HUES6 (cell line): Measurements from ENCODE around the gene KANK2.
A peak's percentile ranks its signal among the peaks of the same experiment; 100 is the strongest.
"Not testable (repeated sequence)": the region's sequence is repeated elsewhere in the genome, so short reads cannot be mapped to it uniquely, and the experiment has no call there.

Experiments used
- H3K27ac ChIP-seq: 2 replicates; pipeline ENCODE4 v1.7.0; 2013; ENCODE audit warnings: low read depth, mild to moderate bottlenecking, low read length, inconsistent platforms
- H3K27me3 ChIP-seq: 2 replicates; pipeline ENCODE4 v1.6.1; 2013; ENCODE audit warnings: low read length; ENCODE audit not compliant: control insufficient read depth, insufficient read depth
- H3K36me3 ChIP-seq: 2 replicates; pipeline ENCODE4 v1.6.1; 2013; ENCODE audit warnings: low read length; ENCODE audit not compliant: control insufficient read depth, insufficient read depth
- H3K4me1 ChIP-seq: 2 replicates; pipeline ENCODE4 v1.6.1; 2013; ENCODE audit warnings: low read length; ENCODE audit not compliant: control insufficient read depth, insufficient read depth
- H3K4me3 ChIP-seq: 2 replicates; pipeline ENCODE4 v1.5.1; 2013; ENCODE audit warnings: low read depth, low read length
- H3K9ac ChIP-seq: one replicate; pipeline ENCODE4 v1.6.1; 2013; ENCODE audit warnings: mild to moderate bottlenecking, low read length
- H3K9me3 ChIP-seq: 2 replicates; pipeline ENCODE4 v1.6.1; 2013; ENCODE audit warnings: low read depth, low read length; ENCODE audit not compliant: control insufficient read depth, insufficient read depth

KANK2 gene

GRCh38 chr19:11171144-11171543, 26.2 kb downstream of the KANK2 start:
- peaks cover 66% of the 10 kb centered on the region for H3K36me3 ChIP-seq
- H3K4me3 ChIP-seq, result no peak overlapping the region
- no peaks in the 10 kb centered on the region for H3K27me3 ChIP-seq
- no peaks in the 10 kb centered on the region for H3K4me1 ChIP-seq
- H3K9ac ChIP-seq, result no peak overlapping the region
- H3K9me3 ChIP-seq, result no peaks in the 10 kb centered on the region
- no peak overlapping the region for H3K27ac ChIP-seq

- H3K4me1 ChIP-seq, result no peaks in the 10 kb centered on the region
- H3K9ac ChIP-seq, result no peak overlapping the region
- H3K4me3 ChIP-seq, result no peak overlapping the region
- H3K27me3 ChIP-seq, result no peaks in the 10 kb centered on the region
- no peak overlapping the region for H3K27ac ChIP-seq
- H3K9me3 ChIP-seq, result no peaks in the 10 kb centered on the region
- peaks cover 71% of the 10 kb centered on the region for H3K36me3 ChIP-seq
Observed at GRCh38 chr19:11169896-11170678, 27.3 kb downstream of the KANK2 start.

GRCh38 chr19:11168568-11168967, 28.8 kb downstream of the KANK2 start:
- no peak overlapping the region for H3K27ac ChIP-seq
- no peak overlapping the region for H3K4me3 ChIP-seq
- no peaks in the 10 kb centered on the region for H3K9me3 ChIP-seq
- peaks cover 56% of the 10 kb centered on the region for H3K36me3 ChIP-seq
- H3K27me3 ChIP-seq, result no peaks in the 10 kb centered on the region
- no peaks in the 10 kb centered on the region for H3K4me1 ChIP-seq
- H3K9ac ChIP-seq, result no peak overlapping the region

- Histone ChIP-seq H3K27me3 (no peaks in the 10 kb centered on the region), H3K4me1 (no peaks in the 10 kb centered on the region), H3K9ac (no peak overlapping the region), H3K4me3 (no peak overlapping the region), H3K27ac (no peak overlapping the region), H3K36me3 (peaks cover 42% of the 10 kb centered on the region), H3K9me3 (no peaks in the 10 kb centered on the region)
Observed at GRCh38 chr19:11166281-11167142, 30.8 kb downstream of the KANK2 start.

GRCh38 chr19:11165486-11166030, 31.8 kb downstream of the KANK2 start:
- no peak overlapping the region for H3K9ac ChIP-seq
- H3K27me3 ChIP-seq, result no peaks in the 10 kb centered on the region
- no peaks in the 10 kb centered on the region for H3K4me1 ChIP-seq
- no peak overlapping the region for H3K4me3 ChIP-seq
- H3K36me3 ChIP-seq, result peaks cover 42% of the 10 kb centered on the region
- H3K27ac ChIP-seq, result no peak overlapping the region
- no peaks in the 10 kb centered on the region for H3K9me3 ChIP-seq

- H3K9ac ChIP-seq, result no peak overlapping the region
Observed at GRCh38 chr19:11164879-11165406, 32.4 kb downstream of the KANK2 start.

GRCh38 chr19:11164296-11164695, 33.0 kb downstream of the KANK2 start:
- Histone ChIP-seq H3K27ac (no peak overlapping the region), H3K9me3 (no peaks in the 10 kb centered on the region), H3K27me3 (no peaks in the 10 kb centered on the region), H3K4me1 (no peaks in the 10 kb centered on the region), H3K36me3 (peaks cover 32% of the 10 kb centered on the region), H3K9ac (no peak overlapping the region), H3K4me3 (no peak overlapping the region)

More at GRCh38 chr19:11164879-11165406, 32.4 kb downstream of the KANK2 start:
- Histone ChIP-seq H3K27me3 (no peaks in the 10 kb centered on the region), H3K4me1 (no peaks in the 10 kb centered on the region), H3K9me3 (no peaks in the 10 kb centered on the region), H3K27ac (no peak overlapping the region), H3K4me3 (no peak overlapping the region), H3K36me3 (peaks cover 36% of the 10 kb centered on the region)

- not testable (repeated sequence) for H3K9me3 ChIP-seq, H3K4me1 ChIP-seq, H3K4me3 ChIP-seq, H3K27me3 ChIP-seq, H3K27ac ChIP-seq, H3K9ac ChIP-seq, H3K36me3 ChIP-seq
Observed at GRCh38 chr19:11160440-11160768, 36.9 kb downstream of the KANK2 start.

- H3K9ac ChIP-seq, result no peak overlapping the region
- no peaks in the 10 kb centered on the region for H3K9me3 ChIP-seq
- H3K27me3 ChIP-seq, result no peaks in the 10 kb centered on the region
- H3K27ac ChIP-seq, result no peak overlapping the region
- no peak overlapping the region for H3K4me3 ChIP-seq
- H3K36me3 ChIP-seq, result no peaks in the 10 kb centered on the region; the same call in 1 of the 2 replicates
- H3K4me1 ChIP-seq, result 0 out of 2 replicates have a peak, but pooled peaks cover 5% of the 10 kb centered on the region
Observed at GRCh38 chr19:11159598-11160439, 37.5 kb downstream of the KANK2 start.

- Histone ChIP-seq H3K9ac (peak within 1 kb of the TSS; percentile 94), H3K36me3 (peaks cover 15% of the 10 kb centered on the region), H3K27me3 (no peaks in the 10 kb centered on the region), H3K9me3 (no peaks in the 10 kb centered on the region), H3K4me3 (peak within 1 kb of the TSS; percentile 99), H3K27ac (peak within 1 kb of the TSS; percentile 86), H3K4me1 (peaks cover 11% of the 10 kb centered on the region; the same call in 1 of the 2 replicates)
Observed at GRCh38 chr19:11155373-11156120, 41.8 kb downstream of the KANK2 start, which contains the start of gene SPC24. Gene SPC24, minus strand, starts transcription at chr19:11155782. Its CDS starts 6 bp downstream, at chr19:11155776.
